ENCODE results near the gene LCTL. TPM values are rescaled to one million over a fixed set of nuclear protein-coding genes. Genes with fewer than 3 reads are reported as not detected.

The LCTL gene
- total and polyA plus RNA-seq, 8 donors, result 0.26 to 0.56 (median 0.43) TPM; not detected in 1

GRCh38 chr15:66498501-66499386 is 67.1 kb downstream of the LCTL start:
- Histone ChIP-seq H3K36me3 (peaks cover 9 to 75% of the 10 kb centered on the region in 2 donors), H3K4me1 (peaks cover 21 to 71% of the 10 kb centered on the region in 2 donors), H3K27ac (peak overlapping the region in 1 of 2 donors; percentile 90), H3K27me3 (no peaks in the 10 kb centered on the region), H3K4me3 (no peak overlapping the region), H3K9me3 (no peaks in the 10 kb centered on the region)
- peak in 1 of 4 donors; percentile 33 for DNase-seq
- TF ChIP-seq CTCF (IDR thresholded peaks at IDR 0.05), result no peak
- ATAC-seq, result no peak
- intact Hi-C loops (cut with DNase I), result loop anchor here in 1 of 2 donors (10.0 kb wide), 1 partner anchor 104 kb away; no protein-coding TSS in a partner anchor

Other genes with a start within 250 kb of the LCTL start
- 10 to 100 TPM in 1 of 2 donors, 1 to 10 TPM in 1; 7.1 to 11.1 TPM for gene TIPIN, start 209.3 kb downstream of the LCTL start, total RNA-seq
- gene TIPIN, start 209.3 kb downstream of the LCTL start, polyA plus RNA-seq (ENCODE audit: insufficient read length in 6 of 6), result 10 to 100 TPM; 16.7 to 23.1 (median 18.3) TPM
- gene MAP2K1, start 179.1 kb downstream of the LCTL start, total RNA-seq, result 10 to 100 TPM; 59.3 to 60.4 TPM
- gene MAP2K1, start 179.1 kb downstream of the LCTL start, polyA plus RNA-seq (ENCODE audit: insufficient read length in 6 of 6), result 10 to 100 TPM; 46.3 to 55.7 (median 50.6) TPM
- 10 to 100 TPM; 17.9 to 19.4 TPM for gene SNAPC5, start 68.2 kb downstream of the LCTL start, total RNA-seq
- gene SNAPC5, start 68.2 kb downstream of the LCTL start, polyA plus RNA-seq (ENCODE audit: insufficient read length in 6 of 6), result 10 to 100 TPM; 23.7 to 33.7 (median 27.7) TPM
- 1,000 to 10,000 TPM; 1,719 to 1,750 TPM for gene RPL4, start 61.1 kb downstream of the LCTL start, total RNA-seq
- 1,000 to 10,000 TPM; 3,845 to 4,606 (median 4,331) TPM for gene RPL4, start 61.1 kb downstream of the LCTL start, polyA plus RNA-seq (ENCODE audit: insufficient read length in 6 of 6)
- gene ZWILCH, start 60.7 kb downstream of the LCTL start, total RNA-seq, result 10 to 100 TPM in 1 of 2 donors, 1 to 10 TPM in 1; 8.6 to 13.6 TPM
- gene ZWILCH, start 60.7 kb downstream of the LCTL start, polyA plus RNA-seq (ENCODE audit: insufficient read length in 6 of 6), result 10 to 100 TPM; 19.0 to 32.2 (median 27.4) TPM
- 100 to 1,000 TPM in 1 of 2 donors, 10 to 100 TPM in 1; 84.9 to 110 TPM for gene SMAD6, start 136.2 kb upstream of the LCTL start, total RNA-seq
- gene SMAD6, start 136.2 kb upstream of the LCTL start, polyA plus RNA-seq (ENCODE audit: insufficient read length in 6 of 6), result 10 to 100 TPM; 25.0 to 41.3 (median 27.7) TPM

Data from left lung (tissue), 10 donors.